Cardiac muscle cell (in vitro differentiated cells and primary cell): Measurements from ENCODE around the gene RFC5. TPM values are rescaled to one million over a fixed set of nuclear protein-coding genes. Genes with fewer than 3 reads are reported as not detected.

Experiments
- DNase-seq, 2 donors: peaks; one replicate each; pipeline versions ENCODE4 v3.0.0 to v3.0.0-alpha.2; 2010 to 2017; ENCODE audit warnings: low read depth in 1 of 2, low spot score in 1 of 2
- H3K27ac ChIP-seq: fragments of 200-600 bp; sonication (generic); 2 replicates; pipeline ENCODE4 v1.5.1; 2016
- H3K27me3 ChIP-seq: fragments of 200-600 bp; sonication (generic); 2 replicates; pipeline ENCODE4 v1.6.0; 2016; ENCODE audit warnings: control low read depth
- H3K36me3 ChIP-seq: fragments of 200-600 bp; sonication (generic); 2 replicates; pipeline ENCODE4 v1.5.1; 2016; ENCODE audit warnings: control low read depth
- H3K4me1 ChIP-seq: fragments of 200-600 bp; sonication (generic); 2 replicates; pipeline ENCODE4 v1.8.1; 2017; ENCODE audit warnings: low read depth, mild to moderate bottlenecking, mixed run types
- H3K4me3 ChIP-seq: fragments of 200-600 bp; sonication (generic); 2 replicates; pipeline ENCODE4 v1.5.1; 2016; ENCODE audit warnings: mild to moderate bottlenecking
- H3K9me3 ChIP-seq: fragments of 200-600 bp; sonication (generic); 2 replicates; pipeline ENCODE4 v1.5.1; 2017; ENCODE audit warnings: low read depth, mild to moderate bottlenecking, control low read depth
- polyA plus RNA-seq: library from polyadenylated mRNA; unstranded; fragments of >200 nt; fragmentation: Nextera tagmentation; extraction: Ambion mirVana; gene quantifications from 2 replicates; pipeline ENCODE4 v1.2.1, GENCODE V29; 2016
- total RNA-seq: library from RNA; depleted of rRNA; stranded (reverse); fragments of >200 nt; gene quantifications from 2 replicates; pipeline ENCODE4 v1.2.3, GENCODE V29; 2016
- TF ChIP-seq, protein P1 (sequence below): IDR thresholded peaks from 2 replicates; pipeline ENCODE4 v1.5.1; 2012; ENCODE audit warnings: low read depth, mild to moderate bottlenecking, low read length

Gene RFC5
- total and polyA plus RNA-seq, 2 experiments from 2014 or later: 25.6 to 27.4 TPM

DNA sequence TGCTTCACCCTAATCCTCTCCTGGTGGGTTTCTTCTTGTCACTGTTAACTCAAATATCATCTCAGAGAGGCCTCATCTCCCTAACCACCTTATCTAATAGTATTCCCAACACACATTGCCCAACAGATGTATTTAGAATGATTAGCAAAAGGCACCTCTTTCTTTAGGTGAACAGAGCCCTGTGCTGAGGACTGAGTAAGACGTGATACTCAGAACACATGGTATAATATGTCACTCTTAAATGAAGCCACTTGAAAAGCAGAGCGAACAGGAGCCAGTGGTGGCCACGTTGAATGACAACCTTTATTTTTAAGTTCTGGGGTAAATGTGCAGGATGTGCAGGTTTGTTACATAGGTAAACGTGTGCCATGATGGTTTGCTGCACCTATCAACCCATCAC is 46.2 kb upstream of the RFC5 start:
- TF ChIP-seq, protein P1, sequence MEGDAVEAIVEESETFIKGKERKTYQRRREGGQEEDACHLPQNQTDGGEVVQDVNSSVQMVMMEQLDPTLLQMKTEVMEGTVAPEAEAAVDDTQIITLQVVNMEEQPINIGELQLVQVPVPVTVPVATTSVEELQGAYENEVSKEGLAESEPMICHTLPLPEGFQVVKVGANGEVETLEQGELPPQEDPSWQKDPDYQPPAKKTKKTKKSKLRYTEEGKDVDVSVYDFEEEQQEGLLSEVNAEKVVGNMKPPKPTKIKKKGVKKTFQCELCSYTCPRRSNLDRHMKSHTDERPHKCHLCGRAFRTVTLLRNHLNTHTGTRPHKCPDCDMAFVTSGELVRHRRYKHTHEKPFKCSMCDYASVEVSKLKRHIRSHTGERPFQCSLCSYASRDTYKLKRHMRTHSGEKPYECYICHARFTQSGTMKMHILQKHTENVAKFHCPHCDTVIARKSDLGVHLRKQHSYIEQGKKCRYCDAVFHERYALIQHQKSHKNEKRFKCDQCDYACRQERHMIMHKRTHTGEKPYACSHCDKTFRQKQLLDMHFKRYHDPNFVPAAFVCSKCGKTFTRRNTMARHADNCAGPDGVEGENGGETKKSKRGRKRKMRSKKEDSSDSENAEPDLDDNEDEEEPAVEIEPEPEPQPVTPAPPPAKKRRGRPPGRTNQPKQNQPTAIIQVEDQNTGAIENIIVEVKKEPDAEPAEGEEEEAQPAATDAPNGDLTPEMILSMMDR: no peak
- no peak overlapping the region for H3K4me3 ChIP-seq
- H3K36me3 ChIP-seq: no peaks in the 10 kb centered on the region
- no peak for DNase-seq
- no peaks in the 10 kb centered on the region for H3K9me3 ChIP-seq
- peaks cover 58% of the 10 kb centered on the region for H3K27me3 ChIP-seq
- no peaks in the 10 kb centered on the region for H3K4me1 ChIP-seq
- no peak overlapping the region for H3K27ac ChIP-seq

DNA sequence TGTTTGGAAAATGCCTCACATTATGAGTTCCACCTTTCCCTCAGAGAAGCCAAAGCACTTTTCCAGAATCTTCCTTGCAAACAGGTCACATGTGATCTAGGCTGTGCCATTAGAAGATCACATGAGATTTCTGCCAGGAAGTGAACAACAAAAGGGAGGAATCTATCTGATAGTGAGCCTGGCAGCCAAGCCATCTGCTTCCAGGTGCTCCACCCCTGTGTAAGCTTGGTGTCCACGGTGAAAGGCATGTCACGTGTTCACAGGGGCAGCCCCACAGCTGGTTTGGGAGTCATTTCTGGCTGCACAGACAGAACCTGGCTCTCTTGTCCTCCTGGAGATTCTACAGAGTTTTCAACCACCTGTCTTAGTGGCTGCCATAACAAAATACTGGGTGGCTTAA is 44.2 kb upstream of the RFC5 start:
- no peaks in the 10 kb centered on the region for H3K9me3 ChIP-seq
- H3K4me1 ChIP-seq: no peaks in the 10 kb centered on the region
- H3K27me3 ChIP-seq: peaks cover 38% of the 10 kb centered on the region
- H3K36me3 ChIP-seq: no peaks in the 10 kb centered on the region
- no peak overlapping the region for H3K27ac ChIP-seq
- H3K4me3 ChIP-seq: no peak overlapping the region
- no peak for DNase-seq
- TF ChIP-seq, protein P1: no peak

DNA sequence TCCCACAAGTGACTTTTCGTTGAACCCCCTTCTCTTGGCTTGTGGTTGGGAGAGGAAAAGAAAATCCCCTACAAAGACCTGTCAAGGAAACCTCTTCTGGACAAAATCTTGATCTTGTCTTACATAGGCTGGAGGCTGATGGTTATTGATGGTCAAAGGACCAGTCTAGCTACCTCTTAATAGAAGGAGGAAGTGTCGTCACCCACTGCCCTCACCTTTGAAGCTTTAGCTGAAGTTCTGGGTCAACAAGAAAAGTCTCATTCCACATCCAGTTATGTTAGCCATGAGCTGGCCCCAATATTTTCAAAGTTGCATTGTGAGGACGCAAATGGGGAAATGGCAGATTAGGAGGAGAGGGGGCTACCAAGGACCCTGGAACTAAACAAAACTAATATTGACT is 41.5 kb upstream of the RFC5 start:
- no peaks in the 10 kb centered on the region for H3K4me1 ChIP-seq
- H3K9me3 ChIP-seq: no peaks in the 10 kb centered on the region
- TF ChIP-seq, protein P1: no peak
- no peak for DNase-seq
- H3K27me3 ChIP-seq: peaks cover 20% of the 10 kb centered on the region
- no peak overlapping the region for H3K27ac ChIP-seq
- no peaks in the 10 kb centered on the region for H3K36me3 ChIP-seq
- H3K4me3 ChIP-seq: no peak overlapping the region

DNA sequence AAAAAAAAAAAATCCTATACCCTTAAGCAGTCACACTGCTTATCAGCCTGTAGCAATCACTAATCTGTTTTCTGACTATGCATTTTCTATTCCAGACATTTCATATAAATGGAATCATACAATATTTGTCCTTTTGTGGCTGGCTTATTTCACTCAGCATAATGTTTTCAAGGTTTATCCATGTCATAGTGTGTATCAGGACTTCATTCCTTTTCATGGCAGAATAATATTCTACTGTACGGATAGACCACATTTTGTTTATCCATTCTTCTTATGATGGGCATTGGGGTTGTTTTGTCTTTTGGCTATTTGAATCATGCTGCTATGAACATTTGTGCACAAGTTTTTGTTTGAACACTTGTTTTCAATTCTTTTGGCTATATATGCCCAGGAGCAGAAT is 39.1 kb upstream of the RFC5 start:
- no peak for DNase-seq
- Histone ChIP-seq H3K27ac (no peak overlapping the region), H3K27me3 (peaks cover 15% of the 10 kb centered on the region), H3K9me3 (no peaks in the 10 kb centered on the region), H3K4me1 (no peaks in the 10 kb centered on the region), H3K36me3 (no peaks in the 10 kb centered on the region), H3K4me3 (no peak overlapping the region)
- TF ChIP-seq, protein P1: no peak

DNA sequence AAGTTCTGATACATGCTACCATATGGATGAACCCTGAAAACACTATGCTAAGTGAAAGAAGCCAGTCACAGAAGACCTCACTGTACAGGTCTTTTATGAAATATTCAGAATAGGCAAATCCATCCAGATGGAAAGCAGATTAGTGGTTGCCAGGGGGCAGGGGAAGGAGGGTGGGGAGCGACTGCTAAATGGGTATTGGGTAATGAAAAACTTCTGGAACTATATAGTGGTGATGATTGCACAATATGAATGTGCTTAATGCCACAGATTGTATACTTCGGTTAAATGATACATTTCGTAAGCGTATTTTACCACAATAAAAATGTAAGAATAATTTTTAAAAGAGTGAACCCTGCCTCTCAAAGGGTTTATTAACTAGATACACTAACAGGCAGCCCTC is 35.9 kb upstream of the RFC5 start:
- TF ChIP-seq, protein P1: no peak
- Histone ChIP-seq H3K4me3 (no peak overlapping the region), H3K27ac (no peak overlapping the region), H3K36me3 (no peaks in the 10 kb centered on the region), H3K4me1 (no peaks in the 10 kb centered on the region), H3K27me3 (peaks cover 8% of the 10 kb centered on the region), H3K9me3 (no peaks in the 10 kb centered on the region)
- no peak for DNase-seq

DNA sequence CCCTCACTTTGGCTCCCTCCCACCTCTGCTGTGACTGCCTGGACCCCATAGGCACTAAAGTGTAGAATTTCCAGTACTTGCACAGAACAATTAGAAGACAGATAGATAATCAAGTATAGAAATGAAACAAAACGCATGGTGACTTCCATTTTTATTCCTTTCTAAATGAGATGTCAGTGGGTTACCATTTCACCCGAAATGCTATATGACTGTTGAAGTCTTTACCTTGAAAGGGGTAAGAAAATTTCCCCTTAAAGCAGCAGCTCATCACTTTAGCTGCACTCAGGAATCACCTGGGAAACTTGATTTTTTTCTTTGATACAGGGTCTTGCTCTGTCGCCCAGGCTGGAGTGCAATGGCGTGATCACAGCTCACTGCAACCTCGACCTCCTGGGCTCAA is 35.2 kb upstream of the RFC5 start:
- no peak for DNase-seq
- TF ChIP-seq, protein P1: no peak
- peaks cover 8% of the 10 kb centered on the region for H3K27me3 ChIP-seq
- no peaks in the 10 kb centered on the region for H3K4me1 ChIP-seq
- H3K36me3 ChIP-seq: no peaks in the 10 kb centered on the region
- no peaks in the 10 kb centered on the region for H3K9me3 ChIP-seq
- H3K4me3 ChIP-seq: no peak overlapping the region
- H3K27ac ChIP-seq: no peak overlapping the region
